ENCODE data around the gene MOK. TPM values are rescaled to one million over a fixed set of nuclear protein-coding genes. Genes with fewer than 3 reads are reported as not detected.
"Not testable (repeated sequence)": the region's sequence is repeated elsewhere in the genome, so short reads cannot be mapped to it uniquely, and the experiment has no call there.

MOK gene, protein sequence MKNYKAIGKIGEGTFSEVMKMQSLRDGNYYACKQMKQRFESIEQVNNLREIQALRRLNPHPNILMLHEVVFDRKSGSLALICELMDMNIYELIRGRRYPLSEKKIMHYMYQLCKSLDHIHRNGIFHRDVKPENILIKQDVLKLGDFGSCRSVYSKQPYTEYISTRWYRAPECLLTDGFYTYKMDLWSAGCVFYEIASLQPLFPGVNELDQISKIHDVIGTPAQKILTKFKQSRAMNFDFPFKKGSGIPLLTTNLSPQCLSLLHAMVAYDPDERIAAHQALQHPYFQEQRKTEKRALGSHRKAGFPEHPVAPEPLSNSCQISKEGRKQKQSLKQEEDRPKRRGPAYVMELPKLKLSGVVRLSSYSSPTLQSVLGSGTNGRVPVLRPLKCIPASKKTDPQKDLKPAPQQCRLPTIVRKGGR
- polyA plus RNA-seq, result 10 to 100 TPM in 2 of 3 donors, 1 to 10 TPM in 1; 8.7 to 19.7 (median 18.7) TPM

DNA sequence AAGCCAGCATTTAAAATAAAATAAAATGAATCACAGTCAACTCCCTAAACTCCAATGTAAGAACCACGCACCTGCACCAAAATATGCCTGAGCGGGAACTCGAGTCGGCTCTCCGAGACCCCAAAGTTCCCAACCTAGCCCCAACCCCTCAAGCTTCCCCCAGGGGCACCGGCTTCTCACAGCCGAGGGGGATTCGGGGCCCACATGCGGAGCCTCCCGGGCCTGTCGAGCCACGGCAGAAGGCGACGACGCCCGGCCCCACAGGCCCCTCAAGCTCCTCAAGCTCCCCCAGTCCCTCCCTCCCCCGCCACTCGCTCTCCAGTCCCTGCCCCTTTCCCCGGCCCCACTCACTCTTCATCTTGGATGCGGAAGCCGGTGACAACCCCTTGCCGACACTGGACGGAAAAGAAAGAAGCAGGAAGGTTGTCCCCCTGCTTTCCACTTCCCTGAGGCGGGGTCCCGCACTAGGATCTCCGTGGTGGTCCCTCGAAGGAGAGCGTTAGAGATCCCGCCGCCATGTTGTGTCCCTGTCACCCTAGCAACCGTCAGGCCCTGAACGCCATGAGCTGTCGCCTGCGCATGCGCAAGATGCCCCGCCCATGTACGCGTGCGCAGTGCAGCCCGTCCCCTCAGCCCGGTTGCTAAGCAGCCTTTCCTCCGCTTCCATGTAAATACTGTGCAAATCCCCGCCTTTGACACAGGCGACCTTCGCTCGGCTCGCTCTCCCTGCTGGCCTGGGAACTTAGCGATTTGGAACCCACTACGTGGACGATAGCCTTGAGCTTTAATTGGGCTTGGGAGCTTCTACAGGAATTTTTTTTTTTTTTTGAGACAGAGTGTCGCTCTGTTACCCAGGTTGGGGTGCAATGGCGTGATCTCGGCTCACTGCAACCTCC lies at the start of gene MOK:
Gene MOK, minus strand, starts transcription at position 554 of the 896 bp plus-strand sequence. Its CDS starts 196 bp downstream, at position 358.
- H3K27ac ChIP-seq (ENCODE audit: low read depth, low read length), result no peak within 1 kb of the TSS
- 0 to 1% (median 0%) methylated on average over 51 to 53 of the region's 53 CpGs for WGBS, 3 donors

DNA sequence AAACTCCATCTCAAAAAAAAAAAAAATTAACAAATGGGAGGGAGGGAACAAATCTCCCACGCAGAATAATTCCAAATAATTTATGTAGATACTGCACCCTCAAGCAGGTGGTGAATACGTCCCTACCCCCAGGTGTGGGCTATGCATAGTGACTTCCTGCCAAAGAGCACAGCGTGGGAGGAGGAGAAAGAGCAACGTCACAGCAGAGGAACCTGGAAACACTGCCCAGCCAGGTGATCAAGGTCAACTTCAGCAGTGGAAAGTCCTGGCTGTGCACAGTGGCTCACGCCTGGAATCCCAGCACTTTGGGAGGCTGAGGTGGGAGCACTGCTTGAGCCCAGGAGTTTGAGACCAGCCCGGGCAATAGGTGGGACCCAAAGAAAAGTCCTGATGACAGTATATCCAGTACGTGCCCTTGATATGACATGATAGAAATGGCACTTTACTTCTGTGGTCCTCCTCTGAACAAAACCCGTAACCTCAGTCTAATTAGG lies 48.2 kb upstream of the MOK start:
- H3K27ac ChIP-seq (ENCODE audit: low read depth, low read length), result no peak overlapping the region
- 52 to 84% (median 74%) methylated on average over 8 of the region's 8 CpGs for WGBS, 3 donors

DNA sequence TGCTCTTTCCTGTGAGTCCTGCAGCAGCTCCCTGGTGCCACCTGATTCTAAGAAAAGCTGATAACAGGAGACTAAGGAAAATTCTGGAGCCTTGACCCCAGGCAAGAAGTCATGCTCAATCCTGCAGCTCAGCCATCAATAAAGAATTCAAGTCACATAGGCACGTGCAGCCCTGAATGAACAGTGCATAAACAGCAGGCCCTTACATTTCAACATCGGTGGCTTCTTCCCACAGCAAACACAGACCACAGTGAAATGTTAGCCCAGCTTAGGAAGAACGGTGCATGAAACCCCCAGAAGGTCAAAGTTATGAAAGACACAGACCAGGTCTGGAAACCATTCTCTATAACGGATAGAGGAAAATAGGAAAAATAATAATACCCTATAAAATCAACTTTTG lies 47.2 kb upstream of the MOK start:
- 58 to 88% (median 69%) methylated on average over 4 of the region's 4 CpGs for WGBS, 3 donors
- no peak overlapping the region for H3K27ac ChIP-seq (ENCODE audit: low read depth, low read length)

DNA sequence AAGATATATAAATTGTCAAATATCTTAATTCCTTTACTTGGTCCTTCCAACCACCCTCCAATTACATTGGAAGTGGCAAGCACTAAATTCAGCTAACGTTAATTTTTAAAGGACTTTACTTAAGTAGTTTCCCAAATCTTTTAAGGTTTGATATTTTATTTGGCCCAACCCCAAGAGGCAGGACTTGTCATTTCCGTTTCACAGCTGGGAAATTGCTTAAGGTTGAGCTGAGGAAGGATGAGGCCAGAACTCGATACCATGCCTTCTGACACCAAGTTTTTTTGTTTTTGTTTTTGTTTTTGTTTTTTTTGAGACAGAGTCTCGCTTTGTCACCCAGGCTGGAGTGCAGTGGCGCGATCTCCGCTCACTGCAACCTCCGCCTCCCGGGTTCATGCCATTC lies 46.6 kb upstream of the MOK start:
- WGBS, 3 donors, result 60 to 87% (median 65%) methylated on average over 9 of the region's 9 CpGs
- not testable (repeated sequence) for H3K27ac ChIP-seq (ENCODE audit: low read depth, low read length)

DNA sequence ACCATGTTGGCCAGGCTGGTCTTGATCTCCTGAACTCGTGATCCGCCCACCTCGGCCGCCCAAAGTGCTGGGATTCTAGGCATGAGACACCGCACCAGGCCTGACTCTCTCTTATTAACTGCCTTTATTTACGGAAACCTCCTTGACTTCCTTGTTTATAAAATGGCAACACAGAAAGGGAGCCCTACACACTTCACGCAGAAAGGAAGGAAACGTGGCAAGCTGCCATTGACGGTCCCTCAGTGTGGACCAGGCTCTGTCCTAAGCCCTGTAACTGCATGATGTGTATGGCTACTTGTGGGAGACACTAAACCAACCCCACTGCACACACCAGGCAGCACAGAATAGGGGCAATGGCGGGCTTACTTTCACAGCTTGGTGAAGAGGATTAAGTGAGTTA lies 46.1 kb upstream of the MOK start:
- 62 to 91% (median 67%) methylated on average over 10 of the region's 10 CpGs for WGBS, 3 donors
- H3K27ac ChIP-seq (ENCODE audit: low read depth, low read length), result no peak overlapping the region

DNA sequence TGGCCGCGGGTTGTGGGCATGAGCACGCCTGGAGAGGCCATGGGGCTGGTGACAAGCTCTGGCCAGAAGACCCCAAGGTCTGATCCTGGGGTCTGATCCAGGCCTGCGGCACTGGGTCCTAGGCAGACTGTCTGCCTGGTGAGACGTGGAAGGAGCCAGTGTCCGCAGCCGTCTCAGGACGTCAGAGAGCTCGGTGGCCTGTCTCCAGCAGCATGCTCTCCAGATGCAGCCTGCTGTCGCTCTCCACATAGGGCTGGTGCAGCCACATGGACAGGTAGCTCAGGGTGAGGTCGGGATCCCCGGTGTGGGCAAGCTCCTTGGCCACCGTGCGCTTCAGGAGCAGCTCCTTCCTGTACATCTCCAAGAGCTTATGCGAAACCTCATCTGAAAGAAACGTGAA lies 43.4 kb upstream of the MOK start:
- no peak overlapping the region for H3K27ac ChIP-seq (ENCODE audit: low read depth, low read length)
- 90 to 95% (median 91%) methylated on average over 16 of the region's 16 CpGs for WGBS, 3 donors

DNA sequence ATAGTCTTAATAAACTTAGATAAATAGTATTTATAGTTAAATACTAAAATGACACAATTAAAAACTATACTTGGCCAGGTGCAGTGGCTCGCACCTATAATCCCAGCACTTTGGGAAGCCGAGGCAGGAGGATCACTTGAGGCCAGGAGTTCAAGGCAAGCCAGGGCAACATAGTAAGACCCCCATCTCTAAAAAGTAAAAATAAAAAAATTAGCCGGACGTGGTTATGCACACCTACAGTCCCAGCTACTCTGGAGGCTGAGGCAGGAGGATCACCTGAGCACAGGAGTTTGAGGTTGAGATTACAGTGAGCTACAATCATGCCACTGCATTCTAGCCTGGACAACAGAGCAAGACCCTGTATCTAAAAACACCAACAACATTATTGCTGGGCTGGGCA lies 41.7 kb upstream of the MOK start:
- WGBS, 3 donors, result 94 to 99% (median 96%) methylated on average over 4 of the region's 4 CpGs
- no peak overlapping the region for H3K27ac ChIP-seq (ENCODE audit: low read depth, low read length)

DNA sequence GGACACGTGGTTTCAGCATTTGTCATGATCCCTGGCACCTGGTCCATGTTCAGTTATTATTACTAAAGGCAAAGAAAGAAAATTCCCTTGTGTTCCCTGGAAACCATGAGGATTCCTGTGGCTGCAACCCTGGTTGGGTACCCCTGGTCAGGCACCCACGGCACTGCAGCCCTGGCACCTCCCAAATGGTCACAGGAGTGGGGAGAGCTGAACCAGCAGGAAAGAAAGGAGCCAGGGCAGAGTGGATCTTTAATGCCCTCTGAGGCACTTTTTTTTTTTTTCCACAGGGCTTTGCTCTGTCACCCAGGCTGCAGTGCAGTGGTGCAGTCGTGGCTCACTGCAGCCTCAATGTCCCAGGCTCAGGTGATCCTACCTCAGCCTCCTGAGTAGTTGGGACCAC lies 40.3 kb upstream of the MOK start:
- 76 to 90% (median 87%) methylated on average over 3 of the region's 3 CpGs for WGBS, 3 donors

DNA sequence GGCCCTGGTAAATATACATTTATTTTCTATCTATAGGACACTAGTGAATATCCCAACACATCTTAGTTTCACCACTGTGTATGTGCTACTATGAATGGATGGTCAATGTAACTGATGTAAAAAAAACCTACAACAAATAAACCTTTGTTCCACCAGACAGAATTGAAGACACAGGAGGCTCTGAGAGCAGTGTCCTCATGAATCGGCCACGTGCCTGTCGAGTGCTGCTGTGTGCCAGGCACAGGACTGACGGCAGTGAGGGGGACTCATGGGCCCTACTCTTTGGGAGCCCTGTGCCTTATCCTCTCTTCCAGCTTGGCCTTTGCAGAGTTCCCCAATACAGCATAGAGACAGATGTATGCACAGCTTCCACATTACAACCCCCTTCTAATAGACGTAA lies 39.5 kb upstream of the MOK start:
- H3K27ac ChIP-seq (ENCODE audit: low read depth, low read length), result no peak overlapping the region
- 89 to 92% (median 90%) methylated on average over 5 of the region's 5 CpGs for WGBS, 3 donors

More for the DNA sequence above, 40.3 kb upstream of the MOK start:
- H3K27ac ChIP-seq (ENCODE audit: low read depth, low read length), result no peak overlapping the region

DNA sequence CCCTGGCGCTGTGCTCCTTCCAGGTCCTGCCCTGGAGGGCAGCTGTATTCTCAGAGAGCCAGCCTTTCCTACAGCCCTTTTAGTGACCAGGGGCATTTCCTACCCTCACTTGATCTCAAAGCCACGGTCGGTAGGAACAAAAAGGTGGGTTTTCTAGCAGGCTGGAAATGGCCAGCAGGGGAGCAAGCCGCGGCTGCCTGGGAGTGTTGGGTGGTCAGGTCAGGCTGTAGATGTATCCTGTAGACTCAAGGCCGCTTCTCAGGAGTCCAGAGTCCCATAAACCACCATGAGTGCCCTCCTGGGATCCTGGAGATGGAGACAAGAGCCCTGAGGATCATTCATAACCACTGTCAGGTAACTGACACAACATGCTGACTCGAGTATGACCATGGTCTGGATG lies 39.1 kb upstream of the MOK start:
- WGBS, 3 donors, result 86 to 94% (median 91%) methylated on average over 7 of the region's 7 CpGs
- no peak overlapping the region for H3K27ac ChIP-seq (ENCODE audit: low read depth, low read length)

DNA sequence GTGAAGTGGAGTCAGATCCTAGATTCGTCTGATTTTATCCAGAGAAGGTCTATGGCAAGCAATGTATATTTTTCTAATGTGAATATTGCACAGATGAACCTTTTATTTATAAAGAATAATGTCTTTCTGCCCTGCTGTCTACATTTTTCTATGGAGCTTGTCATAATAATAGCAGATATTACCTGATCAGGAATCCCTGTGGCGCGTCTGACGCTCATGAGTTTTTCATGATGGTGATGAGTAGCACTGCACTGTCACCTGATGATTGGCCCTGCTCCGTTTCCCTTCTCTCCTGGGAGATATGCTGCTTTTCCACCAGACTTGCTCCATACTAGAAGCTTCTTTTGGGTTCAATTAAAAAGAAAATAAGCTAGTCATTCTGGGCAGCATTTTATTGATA lies 37.3 kb upstream of the MOK start:
- WGBS, 3 donors, result 87 to 88% (median 88%) methylated on average over 5 of the region's 5 CpGs
- no peak overlapping the region for H3K27ac ChIP-seq (ENCODE audit: low read depth, low read length)

DNA sequence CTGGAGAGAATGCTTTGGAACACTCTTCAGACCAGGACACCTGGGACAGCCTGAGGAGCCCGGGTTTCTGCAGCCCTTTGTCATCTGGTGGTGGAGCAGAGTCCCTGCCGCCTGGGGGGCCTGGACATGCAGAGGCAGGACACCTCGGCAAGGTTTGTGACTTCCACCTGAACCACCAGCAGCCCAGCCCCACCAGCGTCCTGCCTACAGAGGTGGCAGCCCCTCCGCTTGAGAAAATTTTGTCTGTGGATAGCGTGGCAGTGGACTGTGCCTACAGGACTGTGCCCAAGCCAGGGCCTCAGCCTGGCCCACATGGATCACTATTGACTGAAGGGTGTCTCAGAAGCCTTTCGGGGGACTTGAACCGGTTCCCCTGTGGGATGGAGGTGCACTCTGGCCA lies 36.6 kb upstream of the MOK start:
- 86 to 94% (median 90%) methylated on average over 8 of the region's 8 CpGs for WGBS, 3 donors
- H3K27ac ChIP-seq (ENCODE audit: low read depth, low read length), result no peak overlapping the region

DNA sequence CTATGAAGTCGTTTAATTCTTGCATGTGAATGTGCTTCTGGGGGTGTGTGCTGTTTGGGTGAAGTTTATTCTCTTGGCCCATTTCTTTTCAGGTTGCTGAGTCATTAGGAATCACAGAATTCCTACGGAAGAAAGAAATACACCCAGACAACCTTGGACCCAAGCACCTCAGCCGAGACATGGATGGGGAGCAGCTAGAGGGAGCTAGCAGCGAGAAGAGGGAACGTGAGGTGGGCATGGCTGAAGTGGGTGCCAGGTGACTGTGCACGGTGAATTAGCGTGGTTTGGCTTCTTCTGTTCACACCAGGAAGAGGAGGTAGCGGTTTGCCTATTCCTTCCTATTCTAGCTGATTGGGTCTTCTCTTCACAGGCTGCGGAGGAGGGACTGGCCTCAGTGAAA lies 33.8 kb upstream of the MOK start:
- peak overlapping the region; percentile 65 for H3K27ac ChIP-seq (ENCODE audit: low read depth, low read length)
- WGBS, 3 donors, result 92 to 94% (median 92%) methylated on average over 9 of the region's 9 CpGs

DNA sequence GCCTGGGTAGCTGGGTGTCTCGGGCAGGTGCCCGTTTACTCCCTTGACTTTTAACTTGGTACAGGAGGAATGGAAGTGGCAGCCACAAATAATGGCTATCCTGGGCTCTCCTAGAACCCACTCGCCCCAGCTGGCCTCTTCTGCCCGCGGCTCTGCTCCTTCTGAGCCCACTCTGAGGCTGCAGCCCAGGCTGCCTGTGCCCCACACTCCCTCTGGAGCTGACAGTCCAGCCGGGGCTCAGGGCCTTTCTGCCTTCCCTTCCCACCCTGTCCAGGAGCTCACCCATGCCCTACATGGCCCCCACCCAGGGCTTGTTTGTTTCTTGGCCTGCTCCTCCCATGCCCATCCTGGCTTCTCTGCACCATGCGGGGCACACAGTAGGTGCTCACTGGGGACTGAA lies 30.2 kb upstream of the MOK start:
- no peak overlapping the region for H3K27ac ChIP-seq (ENCODE audit: low read depth, low read length)
- 81 to 96% (median 93%) methylated on average over 7 of the region's 7 CpGs for WGBS, 3 donors

DNA sequence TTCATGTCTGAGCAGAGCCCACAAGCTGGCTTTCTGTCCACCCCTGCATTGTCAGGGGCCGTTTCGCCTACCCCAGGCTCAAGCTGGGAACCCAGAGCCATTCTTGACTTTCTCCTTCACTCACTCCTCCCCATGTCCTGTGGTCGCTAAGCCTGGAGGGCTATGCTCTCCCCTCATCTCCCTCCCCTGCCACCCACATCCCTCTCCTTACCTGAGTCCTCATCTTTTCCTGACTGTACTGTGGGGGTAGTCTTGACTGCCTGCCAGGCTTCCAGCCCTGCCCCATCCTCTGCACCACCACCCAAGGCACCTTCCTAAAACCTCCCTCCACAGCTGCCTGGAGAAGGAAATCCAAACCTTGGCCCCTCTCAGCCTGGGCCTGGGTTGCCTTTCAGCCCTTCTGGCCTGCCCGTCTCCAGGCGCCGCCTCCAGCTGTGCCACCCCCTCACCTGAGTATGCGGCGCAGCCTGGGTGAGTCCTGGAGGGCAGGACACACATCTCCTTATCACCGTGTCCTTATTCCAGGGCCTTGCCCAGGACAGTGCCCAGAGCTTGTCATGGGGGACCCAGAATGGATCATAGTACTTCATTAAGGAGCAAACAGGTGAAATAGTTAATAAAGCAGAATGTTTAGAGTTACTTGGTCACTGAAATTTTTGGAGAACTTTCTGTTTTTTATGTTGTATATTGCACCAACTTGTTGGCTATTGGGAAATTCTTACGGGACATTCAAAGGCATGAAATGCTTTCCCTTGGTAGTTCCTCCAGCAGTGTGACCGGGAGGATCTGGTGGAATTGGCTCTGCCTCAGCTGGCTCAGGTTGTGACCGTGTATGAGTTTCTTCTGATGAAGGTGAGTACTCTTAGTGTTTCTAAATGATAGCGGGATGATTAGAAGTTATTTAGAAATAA lies 29.1 kb upstream of the MOK start:
- no peak overlapping the region for H3K27ac ChIP-seq (ENCODE audit: low read depth, low read length)
- 79 to 90% (median 82%) methylated on average over 13 of the region's 13 CpGs for WGBS, 3 donors

DNA sequence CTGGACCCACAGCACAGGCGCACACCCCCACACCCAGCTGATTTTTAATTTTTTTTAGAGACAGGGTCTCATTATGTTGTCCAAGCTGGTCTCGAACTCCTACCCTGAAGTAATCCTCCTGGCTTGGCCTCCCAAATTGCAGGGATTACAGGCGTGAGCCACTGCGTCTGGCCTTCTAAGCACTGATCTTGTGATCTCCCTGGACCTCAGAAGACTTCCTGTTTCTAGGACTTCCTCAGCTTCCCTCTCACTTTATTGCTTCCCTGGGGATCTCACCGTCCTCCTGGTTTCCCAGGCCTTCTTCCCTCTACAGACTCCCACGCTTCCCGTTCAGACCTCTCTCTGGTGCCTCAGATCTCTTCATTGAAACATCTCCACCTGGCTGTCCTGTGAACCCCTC lies 28.4 kb upstream of the MOK start:
- H3K27ac ChIP-seq (ENCODE audit: low read depth, low read length), result no peak overlapping the region

DNA sequence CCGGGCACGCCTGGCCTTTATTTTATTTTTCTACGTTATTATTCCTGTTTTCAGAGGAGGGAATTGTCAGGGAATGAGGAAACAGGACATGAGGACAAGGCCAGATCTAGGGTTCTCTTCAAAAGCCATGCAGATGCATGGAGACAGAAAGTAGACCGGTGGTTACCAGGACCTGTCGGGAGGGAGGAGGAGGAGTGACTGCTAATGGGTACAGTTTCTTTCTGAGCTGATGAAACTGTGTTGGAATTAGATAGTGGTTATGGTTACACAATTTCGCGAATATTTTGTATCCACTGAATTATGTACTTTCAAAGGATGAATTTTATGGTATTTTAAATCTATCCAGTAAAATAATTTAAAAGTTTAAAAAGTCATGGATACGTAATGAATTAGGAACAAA lies 25.8 kb upstream of the MOK start:
- 93 to 94% (median 93%) methylated on average over 8 of the region's 8 CpGs for WGBS, 3 donors

More for the DNA sequence above, 28.4 kb upstream of the MOK start:
- WGBS, 3 donors, result 68 to 77% (median 70%) methylated on average over 7 of the region's 7 CpGs

DNA sequence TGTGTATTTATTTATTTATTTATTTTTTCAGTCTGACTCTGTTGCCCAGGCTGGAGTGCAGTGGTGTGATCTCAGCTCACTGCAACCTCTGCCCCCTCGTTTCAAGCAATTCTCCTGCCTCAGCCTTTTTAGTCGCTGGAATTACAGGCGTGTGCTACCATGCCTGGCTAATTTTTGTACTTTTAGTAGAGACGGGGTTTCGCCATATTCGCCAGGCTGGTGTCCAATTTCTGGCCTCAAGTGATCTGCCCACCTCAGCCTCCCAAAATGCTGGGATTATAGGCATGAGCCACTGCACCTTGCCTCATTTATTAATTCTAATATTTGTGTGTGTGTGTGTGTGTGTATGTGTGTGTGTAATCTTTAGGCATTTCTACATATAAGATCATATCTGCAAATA lies 24.4 kb upstream of the MOK start:
- not testable (repeated sequence) for H3K27ac ChIP-seq (ENCODE audit: low read depth, low read length)
- 86 to 91% (median 90%) methylated on average over 6 of the region's 6 CpGs for WGBS, 3 donors

More for the DNA sequence above, 25.8 kb upstream of the MOK start:
- no peak overlapping the region for H3K27ac ChIP-seq (ENCODE audit: low read depth, low read length)
